Fibroblast of lung (primary cell): Measurements from ENCODE around the gene MYOCD.

Experiments used
- EZH2 ChIP-seq: IDR thresholded peaks from 2 replicates; pipeline ENCODE4 v1.5.1; 2012; ENCODE audit warnings: low read length, control low read depth, mild to moderate bottlenecking; ENCODE audit errors: missing control alignments
- TF ChIP-seq, protein P1 (sequence below), 2 donors: IDR thresholded peaks in 1 of 2; conservative IDR thresholded peaks in 1 of 2; 1 replicate in 1 of 2; 2 replicates in 1 of 2; pipeline ENCODE4 v1.5.1; 2011 to 2012; ENCODE audit warnings: low read length in 2 of 2, control low read depth in 1 of 2, inconsistent platforms in 1 of 2, low read depth in 1 of 2, mild to moderate bottlenecking in 1 of 2

DNA sequence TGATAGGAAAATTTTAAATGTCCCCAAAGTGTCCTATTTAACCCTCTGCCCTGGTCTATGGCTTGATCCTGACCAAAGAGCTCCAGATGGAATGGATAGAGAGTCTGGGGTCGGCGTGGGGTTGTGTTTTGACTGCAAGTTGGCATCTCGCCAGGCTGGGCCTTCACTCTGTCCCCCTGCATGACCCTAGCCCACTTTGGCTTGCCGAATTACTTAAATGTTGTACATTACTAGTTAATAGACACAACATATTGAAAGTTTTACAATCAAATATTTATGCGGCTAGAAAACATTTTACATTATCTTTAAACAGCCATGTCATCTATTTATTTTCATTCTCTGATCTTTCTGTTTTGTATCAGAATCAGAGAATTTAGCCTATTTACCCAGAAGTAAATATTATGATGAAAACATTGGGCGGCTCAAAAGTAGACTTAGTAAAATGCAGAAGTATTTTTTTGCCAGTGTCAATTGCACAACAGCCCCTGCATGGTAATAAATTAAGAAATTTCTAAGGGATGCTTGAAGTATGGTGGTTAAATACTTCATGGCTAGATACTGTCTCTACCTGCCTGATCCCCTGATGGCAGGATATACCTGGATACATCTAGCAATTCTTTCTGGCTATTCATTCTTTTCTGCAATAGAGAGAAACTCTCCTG is 18.8 kb upstream of the MYOCD start:
- TF ChIP-seq, protein P1, sequence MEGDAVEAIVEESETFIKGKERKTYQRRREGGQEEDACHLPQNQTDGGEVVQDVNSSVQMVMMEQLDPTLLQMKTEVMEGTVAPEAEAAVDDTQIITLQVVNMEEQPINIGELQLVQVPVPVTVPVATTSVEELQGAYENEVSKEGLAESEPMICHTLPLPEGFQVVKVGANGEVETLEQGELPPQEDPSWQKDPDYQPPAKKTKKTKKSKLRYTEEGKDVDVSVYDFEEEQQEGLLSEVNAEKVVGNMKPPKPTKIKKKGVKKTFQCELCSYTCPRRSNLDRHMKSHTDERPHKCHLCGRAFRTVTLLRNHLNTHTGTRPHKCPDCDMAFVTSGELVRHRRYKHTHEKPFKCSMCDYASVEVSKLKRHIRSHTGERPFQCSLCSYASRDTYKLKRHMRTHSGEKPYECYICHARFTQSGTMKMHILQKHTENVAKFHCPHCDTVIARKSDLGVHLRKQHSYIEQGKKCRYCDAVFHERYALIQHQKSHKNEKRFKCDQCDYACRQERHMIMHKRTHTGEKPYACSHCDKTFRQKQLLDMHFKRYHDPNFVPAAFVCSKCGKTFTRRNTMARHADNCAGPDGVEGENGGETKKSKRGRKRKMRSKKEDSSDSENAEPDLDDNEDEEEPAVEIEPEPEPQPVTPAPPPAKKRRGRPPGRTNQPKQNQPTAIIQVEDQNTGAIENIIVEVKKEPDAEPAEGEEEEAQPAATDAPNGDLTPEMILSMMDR (conservative IDR thresholded peaks at IDR 0.05 in 1 of 2, IDR thresholded peaks at IDR 0.05 in 1 of 2; ENCODE audit: low read depth in 1 of 2, low read length in 2 of 2), result no peak
- no peak for TF ChIP-seq EZH2
